Amniotic epithelial cell (primary cell): ENCODE measurements around the gene XAF1.
"Not testable (repeated sequence)": the region's sequence is repeated elsewhere in the genome, so short reads cannot be mapped to it uniquely, and the experiment has no call there.

Source experiments
- DNase-seq: peaks from one replicate; pipeline ENCODE4 v3.0.0-alpha.2; 2010; ENCODE audit warnings: low read depth

Gene XAF1

GRCh38 chr17:6753546-6753945 lies 2.3 kb upstream of the XAF1 start:
- DNase-seq: peak; percentile 3

- DNase-seq: peak; percentile 38
Observed at GRCh38 chr17:6755281-6755680, 565 bp upstream of the XAF1 start.

- DNase-seq: no peak
Observed at GRCh38 chr17:6756425-6757031, 682 bp downstream of the XAF1 start.

- DNase-seq: no peak
Observed at GRCh38 chr17:6757747-6758146, 1.9 kb downstream of the XAF1 start.

DNA sequence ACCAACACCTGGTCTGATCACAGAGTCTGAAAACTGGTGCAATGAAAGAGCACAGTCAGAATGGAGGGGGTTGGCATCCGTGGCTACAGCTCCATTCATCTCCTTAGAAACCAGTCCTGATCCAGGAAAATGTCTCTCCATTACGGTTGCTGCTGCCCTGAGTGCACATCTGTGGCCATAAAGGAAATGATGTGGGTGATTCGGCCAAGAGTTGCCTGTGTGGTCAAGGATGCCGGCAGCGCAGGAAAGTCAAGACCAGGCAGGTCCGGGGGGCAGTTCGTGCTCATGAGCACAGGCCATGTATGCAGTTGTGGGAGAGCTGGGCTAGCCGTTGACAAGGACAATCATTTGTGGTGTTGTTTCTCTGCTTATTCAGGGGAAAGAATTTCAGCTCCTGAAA lies 5.9 kb downstream of the XAF1 start:
- no peak for DNase-seq

DNA sequence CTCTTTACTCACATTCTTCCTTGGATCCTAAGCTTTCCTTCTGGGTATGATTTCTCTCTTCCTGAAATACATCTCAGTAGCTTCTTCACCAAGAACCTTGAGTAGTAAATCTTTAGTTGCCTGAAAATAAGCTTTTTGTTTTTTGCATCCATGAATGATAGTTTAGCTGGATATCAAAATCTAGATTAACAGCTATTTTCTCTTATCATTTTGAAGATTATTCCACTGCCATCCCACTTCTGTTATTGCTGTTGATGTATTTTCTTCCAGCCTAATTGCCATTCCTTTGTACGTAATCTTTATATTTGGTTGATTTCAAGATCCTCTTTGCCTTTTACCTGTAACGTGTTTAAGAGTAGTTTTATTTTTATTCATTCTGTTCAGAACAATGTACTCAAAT lies 12.6 kb downstream of the XAF1 start:
- DNase-seq: no peak

DNA sequence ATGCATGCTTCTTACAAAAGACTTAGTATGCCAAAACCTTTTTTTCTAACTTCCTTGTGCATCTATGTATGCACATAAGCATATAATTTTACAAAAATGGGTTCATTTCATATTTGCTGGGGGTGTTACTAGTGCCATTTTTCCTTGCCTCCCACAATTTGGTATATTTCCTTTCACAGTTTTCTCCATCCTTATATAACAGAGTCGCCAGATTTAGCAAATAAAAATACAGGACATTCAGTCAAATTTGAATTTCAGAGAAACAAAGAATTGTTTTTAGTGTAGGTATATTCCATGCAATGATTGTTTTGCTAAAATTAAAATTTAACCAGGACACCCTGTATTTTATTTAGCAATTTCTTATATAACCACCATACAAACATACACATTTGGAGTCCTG lies 16.2 kb downstream of the XAF1 start:
- DNase-seq: no peak

GRCh38 chr17:6774906-6775305 lies 19.1 kb downstream of the XAF1 start:
- DNase-seq: not testable (repeated sequence)

- no peak for DNase-seq
Observed at GRCh38 chr17:6775871-6776405, 20.1 kb downstream of the XAF1 start, which contains the start of gene FBXO39. Gene FBXO39, plus strand, starts transcription at chr17:6776215. Its CDS starts 3,654 bp downstream, at chr17:6779869.

DNA sequence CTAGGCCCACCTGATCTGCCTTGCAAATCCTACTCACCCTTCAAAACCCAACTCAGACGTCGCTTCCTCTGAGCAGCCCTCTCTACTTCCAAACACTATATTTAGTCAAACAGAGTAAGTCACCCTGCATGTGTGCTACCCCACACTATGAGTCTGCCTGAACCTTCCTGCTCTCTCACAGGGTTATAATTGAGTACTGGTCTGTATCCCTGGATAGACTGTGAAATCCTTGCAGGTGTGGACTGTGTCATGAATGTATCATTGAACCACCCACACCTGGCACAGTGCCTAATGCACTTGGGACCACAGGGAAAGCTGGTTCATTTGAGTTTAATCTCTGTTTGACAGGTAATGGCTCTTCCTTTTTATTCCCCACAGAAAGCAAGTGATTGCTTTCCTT lies 23.6 kb downstream of the XAF1 start:
- no peak for DNase-seq

DNA sequence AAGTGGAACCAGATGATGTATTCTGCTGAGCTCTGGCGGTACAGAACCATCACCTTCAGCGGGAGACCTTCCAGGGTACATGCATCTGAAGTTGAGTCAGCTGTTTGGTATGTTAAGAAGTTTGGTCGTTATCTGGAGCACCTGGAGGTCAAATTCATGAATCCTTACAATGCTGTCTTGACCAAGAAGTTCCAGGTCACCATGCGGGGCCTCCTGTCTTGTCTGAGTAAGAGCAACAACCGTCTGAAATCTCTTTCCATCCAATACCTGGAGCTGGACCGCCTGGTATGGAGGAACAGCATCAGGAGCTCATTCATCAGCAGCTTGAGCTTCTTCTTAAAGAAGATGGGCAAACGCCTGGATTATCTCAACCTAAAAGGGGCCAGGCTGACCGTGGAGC lies 24.2 kb downstream of the XAF1 start:
- DNase-seq: no peak

DNA sequence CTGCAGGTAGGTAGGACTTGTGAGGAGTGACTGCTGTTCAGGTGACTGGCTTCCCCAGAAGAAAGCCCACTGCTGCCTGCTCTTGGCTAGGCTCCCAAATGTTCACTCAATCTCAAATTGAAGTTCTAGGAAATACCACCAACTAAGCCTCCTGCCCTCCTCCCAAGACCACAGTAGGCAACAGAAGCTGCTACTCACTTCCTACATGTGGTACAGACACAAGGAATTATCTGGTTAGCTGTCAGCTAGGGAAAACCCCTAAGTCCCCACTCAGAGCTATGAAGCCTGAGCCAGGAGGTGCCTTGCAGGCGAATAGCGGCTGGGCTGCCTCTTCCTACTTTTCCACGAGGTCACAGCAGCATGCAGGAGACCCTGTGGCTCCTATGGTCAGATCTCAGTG lies 25.0 kb downstream of the XAF1 start:
- no peak for DNase-seq

DNA sequence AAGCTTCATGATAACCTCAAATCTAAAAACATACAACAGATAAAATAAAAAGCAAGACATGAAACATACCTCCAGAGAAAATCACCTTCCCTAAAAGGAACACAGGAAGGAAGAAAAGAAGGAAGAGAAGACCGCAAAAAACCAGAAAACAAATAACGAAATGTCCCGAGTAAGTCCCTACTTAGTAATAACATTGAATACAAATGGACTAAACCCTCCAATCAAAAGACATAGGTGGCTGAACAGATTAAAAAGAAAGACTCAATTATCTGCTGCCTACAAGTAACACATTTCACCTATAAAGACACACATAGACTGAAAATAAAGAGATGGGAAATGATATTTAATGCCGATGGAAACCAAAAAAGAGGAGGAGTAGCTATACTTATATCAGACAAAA lies 26.4 kb downstream of the XAF1 start:
- DNase-seq: no peak

DNA sequence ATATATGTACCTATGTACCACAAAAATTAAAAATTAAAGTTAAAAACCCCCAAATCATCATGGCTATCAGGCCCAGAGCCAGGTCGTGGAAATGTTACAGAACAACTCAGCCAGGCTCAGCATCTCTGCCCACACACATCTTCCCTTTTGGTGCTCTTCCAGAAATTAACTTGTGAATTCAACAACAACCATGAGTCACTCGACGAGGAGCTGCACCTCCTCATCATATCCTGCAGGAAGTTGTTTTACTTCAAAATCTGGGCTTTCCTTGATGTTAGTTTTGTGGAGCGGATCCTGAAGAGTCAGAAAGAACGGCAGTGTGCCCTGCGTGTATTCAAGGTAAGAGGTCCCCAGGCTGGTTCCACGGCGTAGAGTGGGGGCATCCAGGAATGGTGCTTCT lies 30.8 kb downstream of the XAF1 start:
- peak; percentile 49 for DNase-seq

GRCh38 chr17:6787081-6787693 lies 31.3 kb downstream of the XAF1 start:
- DNase-seq: no peak

GRCh38 chr17:6789146-6789545 lies 33.3 kb downstream of the XAF1 start:
- DNase-seq: no peak

GRCh38 chr17:6793748-6794493 lies 38.1 kb downstream of the XAF1 start:
- DNase-seq: no peak

- DNase-seq: peak; percentile 57
Observed at GRCh38 chr17:6796017-6796886, 40.4 kb downstream of the XAF1 start.

DNA sequence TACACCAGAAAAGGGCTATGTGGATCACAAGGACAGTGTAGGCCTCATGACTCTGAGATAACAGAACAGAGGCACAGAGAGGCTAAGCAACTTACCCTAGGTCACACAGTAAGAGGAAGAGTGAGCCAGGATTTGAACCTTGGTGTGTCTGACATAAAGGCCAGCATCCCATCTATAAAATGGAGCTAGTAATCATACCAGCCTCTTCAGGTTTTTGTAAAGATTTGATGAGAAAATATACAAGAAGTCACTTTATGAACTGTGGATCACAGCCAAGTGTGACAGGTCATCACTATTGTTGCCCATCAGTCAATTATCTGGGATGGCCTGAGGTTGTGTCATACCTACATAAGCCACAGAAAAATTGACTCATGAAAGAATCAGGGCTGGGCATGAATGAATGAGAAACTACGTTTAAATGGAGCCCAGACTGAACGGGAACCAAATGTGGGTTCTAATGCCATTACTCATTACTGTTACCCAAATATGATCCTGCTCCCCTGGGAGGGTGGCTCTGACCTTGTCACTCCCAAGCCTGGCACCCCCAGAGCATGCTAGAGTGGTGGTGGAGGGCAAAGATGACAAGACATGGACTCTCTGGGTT lies 41.1 kb downstream of the XAF1 start:
- peak; percentile 22 for DNase-seq

DNA sequence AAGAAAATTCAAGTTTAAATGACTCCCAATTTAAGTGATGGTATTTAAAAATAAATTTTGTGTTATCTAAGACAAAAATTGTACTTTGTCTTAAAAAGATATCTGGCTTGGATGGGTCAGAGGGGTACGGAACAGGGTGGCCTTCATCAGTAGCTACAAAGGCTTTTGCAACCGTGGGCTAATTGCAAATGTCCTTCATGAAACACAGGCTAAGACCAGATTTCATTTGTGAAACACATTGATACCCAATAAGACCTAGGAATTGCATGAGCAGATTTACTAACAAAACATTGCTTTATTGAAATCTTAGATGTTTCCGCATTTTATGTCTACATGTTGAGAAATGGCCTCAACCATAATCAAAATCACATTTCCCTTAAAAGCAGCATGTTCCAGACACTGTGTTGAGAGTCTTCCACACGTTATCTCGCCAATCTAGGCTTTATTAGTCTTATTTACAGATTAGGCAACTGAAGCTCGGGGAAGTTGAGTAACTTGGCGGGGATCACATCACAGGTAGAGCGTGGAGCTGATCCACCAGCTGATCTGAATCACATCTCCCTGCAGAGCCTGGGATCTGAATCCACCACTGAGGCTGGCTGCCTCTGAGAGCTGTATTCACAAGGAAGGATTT lies 42.0 kb downstream of the XAF1 start:
- DNase-seq: no peak

DNA sequence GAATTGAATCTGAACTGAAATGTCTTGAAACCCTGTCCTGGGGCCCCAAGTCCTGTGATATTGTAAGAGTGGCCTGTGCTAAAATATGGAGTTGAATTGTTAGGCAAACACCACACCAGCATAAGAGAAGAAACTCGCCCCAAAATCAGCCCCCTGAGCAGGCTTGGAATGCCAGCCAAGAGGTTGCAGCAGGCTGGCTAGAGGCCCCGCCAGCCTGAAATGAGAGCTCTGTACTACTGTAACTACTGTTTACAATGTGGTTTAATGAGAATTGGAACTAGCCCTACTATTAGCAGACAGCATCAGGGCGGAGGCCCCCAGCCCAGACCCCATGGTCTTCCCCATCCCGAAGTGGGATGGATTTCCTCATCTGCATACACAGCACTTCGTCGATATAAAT lies 43.9 kb downstream of the XAF1 start:
- no peak for DNase-seq
